ENCODE measurements around the gene ELOA.

GRCh38 chr1:23774174-23774880 lies 31.1 kb downstream of the ELOA start:
- no peak for TF ChIP-seq ZNF274 (IDR thresholded peaks at IDR 0.05; ENCODE audit: low read depth, low read length)
- TF ChIP-seq YY1 (IDR thresholded peaks at IDR 0.05; ENCODE audit: insufficient read depth, insufficient read length) = no peak

All from NT2/D1 (cell line).